H1 (cell line): ENCODE measurements around the gene AIFM3. TPM values are rescaled to one million over a fixed set of nuclear protein-coding genes. Genes with fewer than 3 reads are reported as not detected.
"Not testable (repeated sequence)": the region's sequence is repeated elsewhere in the genome, so short reads cannot be mapped to it uniquely, and the experiment has no call there.

Source experiments
- CTCF ChIA-PET: fragments of 300-600 bp; sonication (Branson Sonifier 250); formaldehyde crosslinking; loops from one replicate; lab custom pipeline; 2021; ENCODE audit not compliant: partially characterized antibody; lab: Charles Lee
- POLR2A ChIA-PET: fragments of 300-600 bp; sonication (Branson Sonifier 250); formaldehyde crosslinking; loops from one replicate; lab custom pipeline; 2021; ENCODE audit warnings: inconsistent platforms; ENCODE audit not compliant: partially characterized antibody; lab: Charles Lee
- DNase-seq, 2 experiments: peaks; one replicate each; pipeline versions ENCODE4 v3.0.0 to v3.0.0-alpha.2; 2010 to 2022; ENCODE audit warnings: low spot score in 2 of 2, low read depth in 1 of 2, mixed read lengths in 1 of 2
- FAIRE-seq: peaks from 2 replicates; lab custom pipeline; 2011; peaks lifted over from hg19 to GRCh38; lab: Jason Lieb, UNC
- H2AFZ ChIP-seq: 2 replicates; pipeline ENCODE4 v1.8.1; 2012; ENCODE audit warnings: low read length, inconsistent platforms
- H2AK5ac ChIP-seq: 2 replicates; pipeline ENCODE4 v1.6.1; 2013; ENCODE audit warnings: low read depth, low read length
- H2BK120ac ChIP-seq: replicated peaks from 2 replicates; pipeline ENCODE3; 2013; ENCODE audit warnings: low read depth, low read length, inconsistent platforms
- H2BK12ac ChIP-seq: 2 replicates; pipeline ENCODE4 v1.6.1; 2013; ENCODE audit warnings: low read depth, low read length
- H2BK15ac ChIP-seq: 2 replicates; pipeline ENCODE4 v1.6.1; 2013; ENCODE audit warnings: low read length
- H2BK20ac ChIP-seq: 2 replicates; pipeline ENCODE4 v1.6.1; 2013; ENCODE audit warnings: low read length
- H2BK5ac ChIP-seq: 2 replicates; pipeline ENCODE4 v1.6.1; 2013; ENCODE audit warnings: low read depth, low read length
- H3K14ac ChIP-seq: 2 replicates; pipeline ENCODE4 v1.6.1; 2013; ENCODE audit warnings: inconsistent platforms; ENCODE audit not compliant: insufficient read length
- H3K18ac ChIP-seq: 2 replicates; pipeline ENCODE4 v1.6.1; 2013; ENCODE audit warnings: low read length; ENCODE audit errors: extremely low read depth
- H3K23ac ChIP-seq: 2 replicates; pipeline ENCODE4 v1.6.1; 2013; ENCODE audit warnings: inconsistent platforms; ENCODE audit not compliant: insufficient read length
- H3K23me2 ChIP-seq: 2 replicates; pipeline ENCODE4 v1.6.1; 2013; ENCODE audit warnings: low read depth, low read length
- H3K27ac ChIP-seq: 2 replicates; pipeline ENCODE4 v1.6.1; 2011; ENCODE audit warnings: low read depth, low read length, inconsistent platforms
- H3K27me3 ChIP-seq, 4 experiments: replicated peaks in 1 of 4; 1 replicate in 1 of 4; 2 replicates in 3 of 4; pipeline versions ENCODE4 v1.6.1 to v1.8.1; 2011 to 2013; ENCODE audit warnings: low read length in 3 of 4, mild to moderate bottlenecking in 3 of 4, inconsistent platforms in 2 of 4, mixed read lengths in 2 of 4, moderate library complexity in 1 of 4; ENCODE audit not compliant: control insufficient read depth in 3 of 4, insufficient read depth in 3 of 4; ENCODE audit errors: extremely low read depth in 1 of 4
- H3K36me3 ChIP-seq, 4 experiments: 2 replicates each; pipeline versions ENCODE4 v1.6.1 to v1.8.1; 2011 to 2013; ENCODE audit warnings: mild to moderate bottlenecking in 4 of 4, low read length in 3 of 4, moderate library complexity in 2 of 4, control low read depth in 1 of 4, inconsistent platforms in 1 of 4; ENCODE audit not compliant: insufficient read depth in 4 of 4, control insufficient read depth in 2 of 4
- H3K4ac ChIP-seq: replicated peaks from 2 replicates; pipeline ENCODE3; 2013; ENCODE audit warnings: low read length, low read depth, mixed read lengths, inconsistent platforms; ENCODE audit not compliant: insufficient read length
- H3K4me1 ChIP-seq, 4 experiments: replicated peaks in 1 of 4; 1 replicate in 1 of 4; 2 replicates in 3 of 4; pipeline versions ENCODE4 v1.6.1 to v1.8.1; 2011 to 2013; ENCODE audit warnings: low read length in 3 of 4, inconsistent platforms in 2 of 4, mixed read lengths in 1 of 4; ENCODE audit not compliant: insufficient read depth in 4 of 4, control insufficient read depth in 3 of 4
- H3K4me2 ChIP-seq, 2 experiments: 2 replicates each; pipeline versions ENCODE4 v1.6.1 to v1.8.1; 2011 to 2013; ENCODE audit warnings: low read depth in 2 of 2, low read length in 2 of 2, control low read depth in 1 of 2, inconsistent platforms in 1 of 2, mild to moderate bottlenecking in 1 of 2; ENCODE audit not compliant: insufficient read depth in 1 of 2
- H3K4me3 ChIP-seq, 4 experiments: fragments of 200-600, 300-600 bp in 1 of 4; sonication (generic), shearing (Covaris generic), sonication (Bioruptor Twin) in 1 of 4; 2 replicates each; pipeline versions ENCODE4 v1.5.1 to v1.8.1; 2011 to 2016; ENCODE audit warnings: low read length in 4 of 4, low read depth in 3 of 4, control low read depth in 2 of 4, inconsistent platforms in 2 of 4, mild to moderate bottlenecking in 2 of 4, mixed read lengths in 1 of 4, moderate library complexity in 1 of 4; ENCODE audit not compliant: insufficient read depth in 2 of 4; ENCODE audit errors: extremely low read depth in 1 of 4
- H3K56ac ChIP-seq: replicated peaks from 2 replicates; pipeline ENCODE3; 2013; ENCODE audit warnings: low read depth, mild to moderate bottlenecking, mixed read lengths, low read length, inconsistent platforms; ENCODE audit not compliant: insufficient read length
- H3K79me1 ChIP-seq: 2 replicates; pipeline ENCODE4 v1.6.1; 2013; ENCODE audit warnings: low read depth, low read length, control low read depth
- H3K79me2 ChIP-seq, 2 experiments: 2 replicates each; pipeline versions ENCODE4 v1.6.1 to v1.8.1; 2012 to 2013; ENCODE audit warnings: low read length in 2 of 2, mild to moderate bottlenecking in 2 of 2, inconsistent platforms in 1 of 2; ENCODE audit not compliant: insufficient read depth in 2 of 2, control insufficient read depth in 1 of 2
- H3K9ac ChIP-seq, 4 experiments: replicated peaks in 1 of 4; 1 replicate in 1 of 4; 2 replicates in 3 of 4; pipeline versions ENCODE4 v1.6.1 to v1.8.1; 2011 to 2013; ENCODE audit warnings: low read depth in 3 of 4, low read length in 3 of 4, control low read depth in 2 of 4, mild to moderate bottlenecking in 2 of 4, moderate library complexity in 2 of 4, inconsistent platforms in 1 of 4; ENCODE audit errors: extremely low read depth in 1 of 4
- H3K9me3 ChIP-seq, 2 experiments: 2 replicates each; pipeline versions ENCODE4 v1.6.1 to v1.8.1; 2012 to 2013; ENCODE audit warnings: mild to moderate bottlenecking in 2 of 2, moderate library complexity in 2 of 2, control low read depth in 1 of 2, inconsistent platforms in 1 of 2, low read depth in 1 of 2, low read length in 1 of 2, mixed read lengths in 1 of 2; ENCODE audit not compliant: insufficient read depth in 2 of 2
- H4K20me1 ChIP-seq, 2 experiments: replicated peaks in 1 of 2; 2 replicates each; pipeline versions ENCODE3 to v1.8.1; 2011 to 2013; ENCODE audit warnings: inconsistent platforms in 2 of 2, low read length in 2 of 2, mild to moderate bottlenecking in 1 of 2; ENCODE audit not compliant: insufficient read depth in 2 of 2, control insufficient read depth in 1 of 2
- H4K5ac ChIP-seq: 2 replicates; pipeline ENCODE4 v1.6.1; 2013; ENCODE audit warnings: low read length, low read depth, mixed read lengths, inconsistent platforms; ENCODE audit not compliant: insufficient read length
- H4K8ac ChIP-seq: 2 replicates; pipeline ENCODE4 v1.8.0; 2013; ENCODE audit warnings: mild to moderate bottlenecking, moderate library complexity, low read length, inconsistent platforms; ENCODE audit not compliant: insufficient read depth; ENCODE audit errors: extremely low read depth
- H4K91ac ChIP-seq: replicated peaks from 2 replicates; pipeline ENCODE3; 2013; ENCODE audit warnings: low read length, mixed read lengths, inconsistent platforms; ENCODE audit not compliant: insufficient read length
- WGBS, 2 experiments: shearing (Covaris generic) in 1 of 2; methylation state at CpG; one replicate each; pipeline versions ENCODE4 v1.1.6 to v1.1.7; 2013 to 2015; ENCODE audit warnings: low lambda C conversion rate in 2 of 2, mixed read lengths in 2 of 2, inconsistent platforms in 1 of 2, low coverage in 1 of 2, missing lambda C conversion rate in 1 of 2; ENCODE audit not compliant: insufficient replicate concordance in 2 of 2, insufficient coverage in 1 of 2, insufficient read length in 1 of 2; ENCODE audit errors: extremely low coverage in 1 of 2, missing lambda C conversion rate in 1 of 2; 5-methylcytosine and 5-hydroxymethylcytosine counted together
- polyA plus RNA-seq, 7 experiments: library from polyadenylated mRNA; depleted of rRNA in 3 of 7; stranded (reverse) in 5 of 7; unstranded in 2 of 7; fragments of >200 nt in 5 of 7; fragments of 200-250 nt in 2 of 7; gene quantifications; 1 replicate in 5 of 7; 2 replicates in 1 of 7; 4 replicates in 1 of 7; pipeline versions ENCODE4 v1.2.1 to v1.2.3, GENCODE V29; 2011 to 2013; ENCODE audit warnings: missing spikeins in 2 of 7, mixed read lengths in 2 of 7
- total RNA-seq: library from RNA; stranded (reverse); fragmentation: NEBNext Ultra II Directional; extraction: Animal tissue kit (Norgen Biotek cat#: 25700); gene quantifications from 2 replicates; pipeline ENCODE4 v1.2.1, GENCODE V29; 2021

The AIFM3 gene
- total and polyA plus RNA-seq, 2 of the 8 experiments (the other 6 are each of a cell fraction or from before 2014, with no cell fraction given), result 0.86 to 1.4 TPM

- peaks cover 2 to 27% (median 4%) of the 10 kb centered on the region in 4 experiments; a peak in 6 of 8 replicates for H3K36me3 ChIP-seq
- H2AFZ ChIP-seq, result not testable (repeated sequence)
- CTCF ChIA-PET, result interaction anchor here (0.6 to 0.9 kb wide), 3 partner anchors 47 to 107 kb away, joined by 3 to 4 read pairs (median 4); no protein-coding TSS in a partner anchor
Observed at GRCh38 chr22:20939457-20940185, 27.4 kb upstream of the AIFM3 start.

More at GRCh38 chr22:20939457-20940185, 27.4 kb upstream of the AIFM3 start:
- not testable (repeated sequence) for H3K79me1 ChIP-seq, FAIRE-seq, H2BK5ac ChIP-seq, H4K5ac ChIP-seq, H4K91ac ChIP-seq, H2BK15ac ChIP-seq, H3K4me2 ChIP-seq, H3K27ac ChIP-seq, DNase-seq, H3K9ac ChIP-seq, H2BK120ac ChIP-seq, H2BK20ac ChIP-seq, H3K4me3 ChIP-seq, H4K8ac ChIP-seq, H3K9me3 ChIP-seq, H3K27me3 ChIP-seq, H3K4ac ChIP-seq, H3K23ac ChIP-seq, H2BK12ac ChIP-seq, H3K23me2 ChIP-seq, H3K4me1 ChIP-seq, H3K56ac ChIP-seq, H3K14ac ChIP-seq, H3K18ac ChIP-seq, H2AK5ac ChIP-seq
- Histone ChIP-seq H4K20me1 (peaks cover 31 to 50% of the 10 kb centered on the region in 2 experiments), H3K79me2 (peaks cover 56 to 96% of the 10 kb centered on the region in 2 experiments)
- POLR2A ChIA-PET, result interaction anchor here (1.3 kb wide), 1 partner anchor 17 kb away, joined by 3 read pairs; no protein-coding TSS in a partner anchor
- 90% methylated on average over 12 of the region's 14 CpGs; no CpG with 5 or more reads in 1 of the 2 experiments for WGBS, 2 experiments
